ENCODE data around the gene ADD2. TPM values are rescaled to one million over a fixed set of nuclear protein-coding genes. Genes with fewer than 3 reads are reported as not detected.

ADD2 gene
- total and polyA plus RNA-seq, 7 experiments from 2014 or later, result 1.8 to 18.8 (median 7.3) TPM

DNA sequence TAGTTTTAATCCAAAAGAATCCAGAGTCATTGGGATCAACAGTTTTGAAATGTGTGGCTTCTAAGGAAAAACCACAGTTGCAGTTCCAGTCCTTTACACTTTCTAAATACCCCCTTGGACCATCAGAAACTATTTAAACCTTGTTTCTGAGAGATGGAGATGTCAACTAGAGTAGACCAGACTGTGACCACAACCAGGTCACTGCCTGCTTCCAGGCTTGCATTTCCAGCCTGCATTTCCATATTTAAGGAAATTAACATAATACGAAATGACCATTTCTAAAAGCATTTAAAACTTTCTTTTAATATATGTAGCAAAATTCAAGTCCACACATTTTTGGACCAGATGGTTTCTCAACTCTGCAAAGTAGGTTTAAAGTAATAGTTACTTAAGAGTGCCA lies 38.4 kb downstream of the ADD2 start:
- no peak overlapping the region for H3K4me3 Mint-ChIP-seq
- ChIA-PET CTCF (no interaction called here), POLR2A (no interaction called here)
- Histone ChIP-seq H3K36me3 (ENCODE audit: control insufficient read depth in 2 of 3, insufficient read depth in 3 of 3, low read length in 3 of 3) (no peaks in the 10 kb centered on the region), H3K4me1 (ENCODE audit: control insufficient read depth in 2 of 2, insufficient read depth in 2 of 2, low read length in 2 of 2) (no peaks in the 10 kb centered on the region), H3K9me3 (ENCODE audit: control insufficient read depth in 2 of 3, low read length in 3 of 3) (no peaks in the 10 kb centered on the region), H3K27ac (ENCODE audit: low read depth, low read length) (no peak overlapping the region), H3K4me3 (ENCODE audit: low read length) (no peak overlapping the region), H3K27me3 (ENCODE audit: control insufficient read depth in 2 of 2, insufficient read depth in 2 of 2, low read length in 2 of 2) (no peaks in the 10 kb centered on the region)
- intact Hi-C loops (cut with micrococcal nuclease), result no loop called here
- peaks cover 0 to 8% (median 0%) of the 10 kb centered on the region in 5 donors for H3K27me3 Mint-ChIP-seq
- no peak for ATAC-seq
- peaks cover 0 to 23% (median 13%) of the 10 kb centered on the region in 7 donors for H3K4me1 Mint-ChIP-seq
- no peak for DNase-seq
- peaks cover 0 to 2% (median 0%) of the 10 kb centered on the region in 11 donors for H3K9me3 Mint-ChIP-seq
- H3K36me3 Mint-ChIP-seq, result peaks cover 0 to 9% (median 0%) of the 10 kb centered on the region in 5 donors
- no peak overlapping the region for H3K27ac Mint-ChIP-seq

DNA sequence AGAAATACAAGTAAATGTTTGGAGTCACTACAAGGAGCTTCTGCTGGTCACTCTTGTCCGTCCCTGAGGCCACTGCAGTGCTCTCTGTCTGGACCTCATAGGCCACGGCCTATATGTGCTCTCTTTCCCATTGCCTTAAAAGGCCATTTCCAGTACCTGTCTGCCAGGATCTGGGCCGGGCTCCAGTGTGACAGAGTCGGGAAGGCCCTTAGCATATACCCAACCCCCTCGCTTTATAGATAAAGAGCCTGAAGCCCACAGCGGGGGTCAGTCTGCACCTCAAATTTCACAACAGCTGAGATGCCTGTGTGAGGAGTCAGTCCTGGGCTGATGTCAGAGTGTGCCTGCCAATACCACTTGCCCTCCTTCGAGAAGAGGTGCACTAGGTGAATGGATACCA lies 39.9 kb downstream of the ADD2 start:
- Mint-ChIP-seq H3K4me3 (no peak overlapping the region), H3K9me3 (peaks cover 0 to 2% (median 0%) of the 10 kb centered on the region in 11 donors), H3K4me1 (peaks cover 0 to 10% (median 5%) of the 10 kb centered on the region in 7 donors), H3K36me3 (peaks cover 0 to 9% (median 0%) of the 10 kb centered on the region in 5 donors), H3K27ac (no peak overlapping the region), H3K27me3 (peaks cover 0 to 3% (median 0%) of the 10 kb centered on the region in 5 donors)
- ATAC-seq, result no peak
- Histone ChIP-seq H3K9me3 (ENCODE audit: control insufficient read depth in 2 of 3, low read length in 3 of 3) (no peaks in the 10 kb centered on the region), H3K27me3 (ENCODE audit: control insufficient read depth in 2 of 2, insufficient read depth in 2 of 2, low read length in 2 of 2) (no peaks in the 10 kb centered on the region), H3K36me3 (ENCODE audit: control insufficient read depth in 2 of 3, insufficient read depth in 3 of 3, low read length in 3 of 3) (no peaks in the 10 kb centered on the region), H3K27ac (ENCODE audit: low read depth, low read length) (no peak overlapping the region), H3K4me3 (ENCODE audit: low read length) (no peak overlapping the region), H3K4me1 (ENCODE audit: control insufficient read depth in 2 of 2, insufficient read depth in 2 of 2, low read length in 2 of 2) (no peaks in the 10 kb centered on the region)
- CTCF ChIA-PET, result no interaction called here
- no peak for DNase-seq
- intact Hi-C loops (cut with micrococcal nuclease), result no loop called here
- POLR2A ChIA-PET, result no interaction called here

DNA sequence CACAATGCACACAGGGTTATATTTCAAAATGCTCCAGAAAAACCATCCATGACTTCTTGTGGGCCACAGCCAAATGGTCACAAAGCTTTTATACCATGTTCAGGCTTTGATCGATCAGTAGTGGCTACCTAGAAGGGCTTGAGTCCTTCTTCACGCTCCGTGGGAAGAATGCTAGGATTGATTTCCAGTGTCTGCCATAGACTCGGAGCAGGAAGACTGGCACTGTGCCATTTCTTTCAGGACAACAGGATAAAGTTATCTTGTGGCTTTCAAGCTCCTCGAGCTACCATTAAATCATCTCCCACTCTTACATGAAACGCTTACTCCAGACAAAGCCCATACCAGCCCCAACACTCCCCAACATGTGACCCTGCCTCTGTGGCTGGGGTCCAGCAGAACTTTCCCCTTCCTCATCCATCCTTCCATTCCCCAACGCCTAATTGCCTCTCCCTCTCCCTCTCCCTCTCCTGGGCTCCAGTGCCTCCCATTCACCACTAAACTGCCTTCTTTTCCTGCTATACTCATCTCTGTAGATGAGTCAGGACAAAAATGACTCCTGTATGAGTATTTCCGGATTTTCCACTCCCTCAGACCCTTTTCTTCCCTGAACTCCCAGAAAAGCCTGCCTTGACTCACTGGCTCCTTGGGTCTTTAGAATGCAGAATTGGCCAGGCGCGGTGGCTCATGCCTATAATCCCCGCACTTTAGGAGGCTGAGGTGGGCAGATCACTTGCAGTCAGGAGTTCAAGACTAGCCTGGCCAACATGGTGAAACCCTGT lies 40.9 kb downstream of the ADD2 start:
- CTCF ChIA-PET, result no interaction called here
- DNase-seq (no peak), ATAC-seq (no peak)
- Histone ChIP-seq H3K9me3 (ENCODE audit: control insufficient read depth in 2 of 3, low read length in 3 of 3) (no peaks in the 10 kb centered on the region), H3K27me3 (ENCODE audit: control insufficient read depth in 2 of 2, insufficient read depth in 2 of 2, low read length in 2 of 2) (no peaks in the 10 kb centered on the region), H3K4me3 (ENCODE audit: low read length) (no peak overlapping the region), H3K36me3 (ENCODE audit: control insufficient read depth in 2 of 3, insufficient read depth in 3 of 3, low read length in 3 of 3) (no peaks in the 10 kb centered on the region), H3K27ac (ENCODE audit: low read depth, low read length) (no peak overlapping the region), H3K4me1 (ENCODE audit: control insufficient read depth in 2 of 2, insufficient read depth in 2 of 2, low read length in 2 of 2) (no peaks in the 10 kb centered on the region)
- Mint-ChIP-seq H3K9me3 (peaks cover 0 to 2% (median 0%) of the 10 kb centered on the region in 11 donors), H3K27me3 (peaks cover 0 to 3% (median 0%) of the 10 kb centered on the region in 5 donors), H3K36me3 (peaks cover 0 to 9% (median 0%) of the 10 kb centered on the region in 5 donors), H3K4me1 (peaks cover 0 to 10% (median 0%) of the 10 kb centered on the region in 7 donors), H3K4me3 (no peak overlapping the region), H3K27ac (peak overlapping the region in 2 of 9 donors; percentile 10 to 20)
- intact Hi-C loops (cut with micrococcal nuclease), result no loop called here
- POLR2A ChIA-PET, result no interaction called here

DNA sequence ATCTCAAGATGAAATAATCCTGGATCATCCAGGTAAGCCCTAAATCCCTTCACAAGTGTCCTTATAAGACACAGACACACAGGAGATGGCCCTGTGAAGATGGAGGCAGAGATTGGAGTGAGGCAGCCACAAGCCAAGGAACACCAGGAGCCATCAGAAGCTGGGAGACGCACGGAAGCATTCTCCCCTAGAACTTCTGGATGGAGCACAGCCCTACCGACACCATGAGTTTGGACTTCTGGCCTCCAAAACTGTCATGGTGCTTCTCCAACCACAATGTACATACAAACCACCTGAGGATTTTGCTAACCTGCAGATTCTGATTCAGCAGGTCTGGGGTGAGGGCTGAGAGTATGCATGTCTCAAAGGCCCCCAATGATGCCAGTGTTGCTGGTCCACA lies 42.5 kb downstream of the ADD2 start:
- Histone ChIP-seq H3K27ac (ENCODE audit: low read depth, low read length) (no peak overlapping the region), H3K27me3 (ENCODE audit: control insufficient read depth in 2 of 2, insufficient read depth in 2 of 2, low read length in 2 of 2) (no peaks in the 10 kb centered on the region)
- POLR2A ChIA-PET, result interaction anchor here (0.7 kb wide), 1 partner anchor 44 kb away, joined by 4 read pairs; no protein-coding TSS in a partner anchor

DNA sequence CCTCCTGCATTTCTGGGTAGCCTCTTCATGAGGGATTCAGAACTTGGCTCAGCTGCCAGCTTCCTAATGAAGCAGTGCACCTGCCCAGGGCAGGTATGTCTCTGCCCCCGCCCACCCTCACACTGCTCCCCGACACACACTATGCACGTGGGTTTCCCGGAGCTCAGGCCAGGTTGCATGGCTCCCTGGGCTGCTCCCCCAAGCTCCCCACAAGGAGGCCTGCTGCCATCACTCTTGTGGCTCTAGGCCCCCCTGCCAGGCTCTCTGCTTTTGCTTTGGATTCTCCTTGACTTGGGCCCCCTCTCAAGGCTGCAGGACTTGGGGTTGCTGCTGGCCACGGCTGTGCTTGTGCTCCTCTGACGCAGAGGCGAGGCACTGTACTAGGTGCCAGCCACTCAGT lies 43.6 kb downstream of the ADD2 start:
- Mint-ChIP-seq H3K27ac (no peak overlapping the region), H3K9me3 (peaks cover 0 to 2% (median 0%) of the 10 kb centered on the region in 11 donors), H3K36me3 (peaks cover 0 to 9% (median 0%) of the 10 kb centered on the region in 5 donors), H3K27me3 (peaks cover 0 to 3% (median 0%) of the 10 kb centered on the region in 5 donors), H3K4me1 (peaks cover 0 to 12% (median 0%) of the 10 kb centered on the region in 7 donors), H3K4me3 (no peak overlapping the region)
- Histone ChIP-seq H3K4me3 (ENCODE audit: low read length) (no peak overlapping the region), H3K27ac (ENCODE audit: low read depth, low read length) (no peak overlapping the region), H3K9me3 (ENCODE audit: control insufficient read depth in 2 of 3, low read length in 3 of 3) (no peaks in the 10 kb centered on the region), H3K4me1 (ENCODE audit: control insufficient read depth in 2 of 2, insufficient read depth in 2 of 2, low read length in 2 of 2) (no peaks in the 10 kb centered on the region), H3K27me3 (ENCODE audit: control insufficient read depth in 2 of 2, insufficient read depth in 2 of 2, low read length in 2 of 2) (no peaks in the 10 kb centered on the region), H3K36me3 (ENCODE audit: control insufficient read depth in 2 of 3, insufficient read depth in 3 of 3, low read length in 3 of 3) (no peaks in the 10 kb centered on the region)
- CTCF ChIA-PET, result no interaction called here
- intact Hi-C loops (cut with micrococcal nuclease), result no loop called here
- no peak for DNase-seq
- ATAC-seq, result no peak
- POLR2A ChIA-PET, result no interaction called here

More for the DNA sequence above, 42.5 kb downstream of the ADD2 start:
- H3K27me3 Mint-ChIP-seq, result peaks cover 0 to 3% (median 0%) of the 10 kb centered on the region in 5 donors
- DNase-seq, result no peak
- CTCF ChIA-PET, result no interaction called here
- Histone ChIP-seq H3K4me1 (ENCODE audit: control insufficient read depth in 2 of 2, insufficient read depth in 2 of 2, low read length in 2 of 2) (no peaks in the 10 kb centered on the region), H3K36me3 (ENCODE audit: control insufficient read depth in 2 of 3, insufficient read depth in 3 of 3, low read length in 3 of 3) (no peaks in the 10 kb centered on the region), H3K9me3 (ENCODE audit: control insufficient read depth in 2 of 3, low read length in 3 of 3) (no peaks in the 10 kb centered on the region), H3K4me3 (ENCODE audit: low read length) (no peak overlapping the region)
- peaks cover 0 to 12% (median 0%) of the 10 kb centered on the region in 7 donors for H3K4me1 Mint-ChIP-seq
- H3K9me3 Mint-ChIP-seq, result peaks cover 0 to 2% (median 0%) of the 10 kb centered on the region in 11 donors
- ATAC-seq, result no peak
- peaks cover 0 to 9% (median 0%) of the 10 kb centered on the region in 5 donors for H3K36me3 Mint-ChIP-seq
- no peak overlapping the region for H3K4me3 Mint-ChIP-seq
- H3K27ac Mint-ChIP-seq, result no peak overlapping the region
- intact Hi-C loops (cut with micrococcal nuclease), result no loop called here

DNA sequence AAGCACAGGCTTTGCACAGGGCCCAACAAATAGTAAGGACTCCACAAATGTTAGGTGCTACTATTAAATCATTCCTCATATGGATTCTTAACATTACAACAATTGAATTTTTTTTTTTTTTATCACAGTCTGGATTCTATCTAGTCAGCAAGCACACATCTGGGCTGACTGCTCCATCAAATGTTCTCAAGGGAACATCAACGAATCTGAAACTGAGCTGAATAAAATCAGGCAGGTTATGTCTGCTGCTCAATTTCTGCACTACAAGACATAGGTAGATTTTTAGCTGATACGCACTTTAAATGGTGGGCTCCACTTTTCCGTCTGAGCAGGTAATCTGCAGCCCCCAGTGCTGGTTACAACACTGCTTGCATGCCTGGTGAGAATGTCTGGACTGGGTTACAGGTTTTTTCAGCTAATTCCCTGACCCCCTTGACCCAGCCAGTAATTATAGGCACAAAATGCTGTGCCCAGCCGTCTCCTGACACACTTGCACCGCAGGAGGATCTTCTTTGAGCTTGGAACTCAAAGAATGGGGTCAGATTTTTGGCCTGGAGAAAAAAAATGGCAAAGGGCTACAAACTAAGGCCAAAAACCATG lies 44.6 kb downstream of the ADD2 start:
- Histone ChIP-seq H3K9me3 (ENCODE audit: control insufficient read depth in 2 of 3, low read length in 3 of 3) (no peaks in the 10 kb centered on the region), H3K27me3 (ENCODE audit: control insufficient read depth in 2 of 2, insufficient read depth in 2 of 2, low read length in 2 of 2) (no peaks in the 10 kb centered on the region), H3K36me3 (ENCODE audit: control insufficient read depth in 2 of 3, insufficient read depth in 3 of 3, low read length in 3 of 3) (no peaks in the 10 kb centered on the region), H3K4me3 (ENCODE audit: low read length) (no peak overlapping the region), H3K27ac (ENCODE audit: low read depth, low read length) (no peak overlapping the region), H3K4me1 (ENCODE audit: control insufficient read depth in 2 of 2, insufficient read depth in 2 of 2, low read length in 2 of 2) (no peaks in the 10 kb centered on the region)
- DNase-seq, result no peak
- Mint-ChIP-seq H3K27ac (no peak overlapping the region), H3K4me3 (no peak overlapping the region), H3K27me3 (peaks cover 0 to 3% (median 0%) of the 10 kb centered on the region in 5 donors), H3K4me1 (peaks cover 0 to 12% (median 0%) of the 10 kb centered on the region in 7 donors), H3K36me3 (peaks cover 0 to 9% (median 0%) of the 10 kb centered on the region in 5 donors), H3K9me3 (no peaks in the 10 kb centered on the region)
- ATAC-seq, result no peak
- intact Hi-C loops (cut with micrococcal nuclease), result no loop called here
- ChIA-PET CTCF (no interaction called here), POLR2A (interaction anchor here (0.7 kb wide), 1 partner anchor 532 kb away, joined by 4 read pairs; the partner anchor contains the start of gene C2orf42)
